GM18870 (cell line): ENCODE measurements around the gene NHS.

Experiments
- ATAC-seq: cut with Tn5 transposase; IDR thresholded peaks from one replicate; pipeline ENCODE4 v1.9.1; 2021; ENCODE audit warnings: moderate library complexity; ENCODE audit not compliant: unreplicated experiment

Gene NHS

GRCh38 chrX:17707731-17708130 lies 332.7 kb downstream of the NHS start:
- no peak for ATAC-seq

- ATAC-seq, result no peak
These were observed 335.9 kb downstream of the NHS start for GRCh38 chrX:17710871-17711301.

DNA sequence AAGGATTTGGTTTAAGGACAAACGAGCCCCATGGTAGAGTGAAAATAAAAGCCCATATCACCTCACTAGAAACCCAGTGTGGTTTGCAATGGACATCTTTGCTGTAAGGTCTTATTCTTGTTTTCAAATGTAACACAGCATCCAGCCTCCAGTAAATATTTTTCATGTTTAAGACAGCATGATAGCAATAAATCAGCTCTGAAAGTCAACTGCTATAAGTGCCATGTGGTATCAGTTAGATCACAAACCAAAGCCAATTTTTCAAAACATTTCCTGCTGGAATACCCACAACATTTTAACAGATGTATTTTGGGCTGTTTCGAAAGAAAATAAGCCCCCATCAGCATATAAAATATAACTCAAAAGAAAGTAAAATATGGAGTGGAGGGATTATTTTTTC lies 338.3 kb downstream of the NHS start:
- ATAC-seq, result no peak

- ATAC-seq, result no peak
These were observed 343.7 kb downstream of the NHS start for GRCh38 chrX:17718649-17719165.

- ATAC-seq, result no peak
These were observed 344.7 kb downstream of the NHS start for GRCh38 chrX:17719711-17720110.

DNA sequence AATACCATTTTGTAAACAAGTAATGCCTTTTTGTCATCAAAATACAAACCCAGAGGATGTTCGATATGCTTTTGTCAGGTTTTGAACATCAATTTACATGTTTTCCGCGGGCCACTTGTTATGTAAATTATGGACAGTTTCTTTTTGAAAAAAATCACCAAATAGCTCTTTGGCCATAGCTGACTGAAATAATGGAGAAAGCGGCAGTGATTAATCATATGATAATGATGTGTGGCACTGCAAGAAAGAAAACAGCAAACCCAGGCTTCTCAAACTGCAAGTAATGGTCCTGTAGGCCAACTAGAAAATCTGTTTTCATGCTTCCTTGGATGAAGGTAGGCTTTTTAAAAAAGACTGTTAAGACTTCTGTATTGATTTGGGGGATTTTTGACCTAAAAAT lies 346.7 kb downstream of the NHS start:
- no peak for ATAC-seq

DNA sequence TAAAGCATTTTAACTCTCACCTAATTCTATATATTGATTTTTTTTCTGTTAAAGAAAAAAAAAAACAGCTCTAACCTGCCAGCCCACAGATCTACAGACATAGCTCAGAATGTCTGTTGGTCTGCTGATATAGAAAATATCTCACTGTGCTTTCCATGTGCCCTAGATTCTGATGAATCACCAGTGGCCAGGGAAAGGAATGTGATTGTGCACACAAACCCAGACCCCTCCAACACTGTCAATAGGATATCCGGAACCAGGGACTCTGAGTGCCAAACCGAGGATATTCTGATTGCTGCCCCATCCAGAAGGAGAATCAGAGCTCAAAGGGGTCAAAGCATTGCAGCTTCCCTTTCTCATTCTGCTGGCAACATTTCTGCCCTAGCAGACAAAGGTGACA lies 350.2 kb downstream of the NHS start:
- ATAC-seq, result no peak

DNA sequence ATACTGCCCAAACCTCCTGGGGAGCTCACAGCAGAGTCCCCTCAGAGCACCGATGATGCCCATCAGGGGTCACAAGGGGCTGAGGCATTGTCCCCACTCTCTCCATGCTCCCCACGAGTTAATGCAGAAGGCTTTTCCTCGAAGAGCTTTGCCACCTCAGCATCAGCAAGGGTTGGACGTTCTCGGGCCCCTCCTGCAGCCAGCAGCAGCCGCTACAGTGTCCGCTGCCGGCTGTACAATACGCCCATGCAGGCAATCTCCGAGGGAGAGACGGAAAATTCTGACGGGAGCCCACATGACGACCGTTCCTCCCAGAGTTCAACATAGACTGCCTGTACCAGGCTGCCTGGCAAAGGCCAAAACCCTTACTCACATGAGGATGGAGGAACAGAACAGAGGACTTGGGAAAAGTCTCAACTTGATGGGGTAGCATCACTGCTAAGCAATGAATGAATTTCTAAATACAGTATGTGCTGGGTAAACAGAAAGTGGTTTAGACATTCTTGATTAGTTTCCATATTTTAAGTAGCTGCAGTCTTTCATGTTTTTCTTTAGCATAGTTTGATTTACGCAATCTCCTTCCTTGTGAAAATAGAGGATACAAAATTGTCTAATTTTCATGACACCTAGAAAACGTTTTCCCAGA lies 357.3 kb downstream of the NHS start:
- no peak for ATAC-seq

DNA sequence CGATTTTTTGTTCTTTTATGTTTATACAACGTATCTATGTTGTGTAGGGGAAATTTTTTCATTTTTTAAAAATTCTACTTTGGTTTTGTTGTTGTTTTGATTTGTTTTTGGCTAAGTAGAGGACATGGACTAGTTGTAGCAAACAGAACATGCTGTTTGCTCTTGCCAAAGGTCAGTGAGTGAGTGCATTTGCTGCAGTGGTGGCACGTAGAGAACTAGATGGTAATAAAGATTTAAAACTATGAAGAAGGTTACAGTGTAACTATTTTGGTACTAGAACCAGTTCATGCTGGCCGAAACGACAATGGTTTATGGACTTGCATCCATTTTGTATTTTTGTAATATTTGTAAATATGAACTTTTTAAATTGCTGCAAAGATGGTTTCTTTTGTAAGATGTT lies 360.4 kb downstream of the NHS start:
- ATAC-seq, result no peak

- no peak for ATAC-seq
These were observed 361.5 kb downstream of the NHS start for GRCh38 chrX:17736478-17736855.

- peak; percentile 62 for ATAC-seq
These were observed 362.1 kb downstream of the NHS start, which contains the start of gene SCML1 for GRCh38 chrX:17736856-17737709. Gene SCML1, plus strand, starts transcription at chrX:17737493. Its CDS starts 6,694 bp downstream, at chrX:17744187.

GRCh38 chrX:17737710-17737985 lies 362.6 kb downstream of the NHS start:
- ATAC-seq, result no peak

GRCh38 chrX:17737986-17738713 lies 363.1 kb downstream of the NHS start:
- no peak for ATAC-seq

DNA sequence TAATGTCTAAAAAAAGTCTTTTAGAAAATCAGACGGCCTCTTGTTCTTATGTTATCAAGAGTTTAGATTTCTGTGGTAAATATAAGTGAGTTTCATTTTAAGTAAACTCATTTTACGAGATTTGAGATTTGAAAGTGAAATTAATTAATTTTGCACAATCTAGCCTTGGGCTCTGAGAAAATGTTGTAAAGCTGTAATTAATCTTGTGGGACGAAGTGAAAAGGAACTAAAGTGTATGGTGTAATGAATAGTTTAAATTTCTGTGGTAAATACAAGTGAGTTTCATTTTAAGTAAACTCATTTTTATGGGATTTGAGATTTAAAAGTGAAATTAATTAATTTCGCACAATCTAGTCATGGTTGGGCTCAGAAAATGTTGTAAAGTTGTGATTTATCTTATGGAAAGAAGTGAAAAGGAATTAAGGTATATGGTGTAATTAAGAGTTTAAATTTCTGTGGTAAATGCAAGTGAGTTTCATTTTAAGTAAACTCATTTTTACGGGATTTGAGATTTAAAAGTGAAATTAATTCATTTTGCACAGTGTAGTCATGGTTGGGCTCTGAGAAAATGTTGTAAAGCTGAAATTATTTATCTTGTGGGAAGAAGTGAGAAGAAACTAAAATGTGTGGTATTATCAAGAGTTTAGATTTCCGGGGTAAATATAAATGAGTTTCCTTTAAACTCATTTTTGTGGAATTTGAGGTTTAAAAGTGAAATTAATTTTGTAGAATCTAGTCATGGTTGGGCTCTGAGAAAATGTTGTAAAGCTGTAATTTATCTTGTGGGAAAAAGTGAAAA lies 363.9 kb downstream of the NHS start:
- ATAC-seq, result no peak

DNA sequence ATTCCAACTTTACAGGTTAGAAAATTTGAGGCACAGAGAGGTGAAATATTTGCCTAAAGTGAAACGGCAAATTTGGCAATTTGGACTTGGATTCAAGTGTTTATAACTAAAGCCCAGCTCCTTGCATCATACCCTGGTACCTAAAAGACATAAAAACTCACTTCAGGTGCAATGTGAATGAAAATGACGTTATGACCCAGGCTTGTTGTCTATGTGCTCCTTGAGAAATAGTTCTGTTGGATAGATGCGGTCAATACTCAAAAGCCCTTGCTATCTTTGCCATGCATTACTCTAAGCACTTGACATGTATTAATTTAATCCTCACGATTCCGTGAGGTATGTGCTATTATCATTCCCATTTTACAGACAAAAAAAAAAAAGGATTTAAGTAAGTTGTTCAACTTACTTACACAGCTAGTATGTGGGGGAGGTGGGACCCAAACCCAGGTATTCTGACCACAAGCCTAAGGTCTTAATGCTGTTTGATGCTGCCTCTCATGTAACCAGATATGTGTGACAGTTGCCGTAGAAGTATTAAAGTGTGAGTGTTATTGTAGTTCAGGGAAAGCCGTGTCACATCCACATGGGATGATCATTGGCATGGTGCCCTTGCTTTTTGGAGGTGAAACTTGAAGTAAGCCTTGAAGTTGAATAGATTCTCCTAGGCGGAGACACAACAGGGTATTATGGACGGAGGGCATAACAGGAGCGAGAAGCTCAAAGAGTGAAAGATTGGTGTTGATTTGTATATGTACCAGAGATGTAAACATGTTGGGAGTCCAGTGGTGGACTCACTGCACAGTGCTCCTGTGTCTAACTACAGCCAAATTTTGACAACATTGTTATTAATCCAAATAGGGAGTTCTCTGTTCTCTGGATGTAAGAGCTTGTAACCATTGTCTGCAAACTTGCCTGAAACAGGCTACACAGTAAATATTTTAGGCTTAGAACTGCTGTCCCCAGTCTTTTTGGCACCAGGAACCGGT lies 365.4 kb downstream of the NHS start:
- ATAC-seq, result no peak

DNA sequence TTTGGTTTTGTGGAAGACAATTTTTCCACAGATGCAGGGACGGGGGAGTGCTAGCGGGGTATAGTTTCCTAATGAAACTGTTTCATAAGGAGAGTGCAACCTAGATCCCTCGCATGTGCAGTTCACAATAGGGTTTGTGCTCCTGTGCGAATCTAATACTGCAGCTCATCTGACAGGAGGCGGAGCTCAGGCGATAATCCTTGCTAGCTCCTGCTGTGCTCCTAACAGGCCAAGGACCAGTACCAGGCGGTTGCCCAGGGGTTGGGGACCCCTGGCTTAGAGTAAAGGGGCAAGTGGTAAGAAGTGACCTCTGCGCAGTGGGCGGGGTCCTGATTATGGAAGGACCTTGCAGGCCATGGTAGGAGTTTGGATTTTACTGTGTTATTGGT lies 366.1 kb downstream of the NHS start:
- ATAC-seq, result no peak

GRCh38 chrX:17743913-17744312 lies 368.9 kb downstream of the NHS start:
- ATAC-seq, result no peak

DNA sequence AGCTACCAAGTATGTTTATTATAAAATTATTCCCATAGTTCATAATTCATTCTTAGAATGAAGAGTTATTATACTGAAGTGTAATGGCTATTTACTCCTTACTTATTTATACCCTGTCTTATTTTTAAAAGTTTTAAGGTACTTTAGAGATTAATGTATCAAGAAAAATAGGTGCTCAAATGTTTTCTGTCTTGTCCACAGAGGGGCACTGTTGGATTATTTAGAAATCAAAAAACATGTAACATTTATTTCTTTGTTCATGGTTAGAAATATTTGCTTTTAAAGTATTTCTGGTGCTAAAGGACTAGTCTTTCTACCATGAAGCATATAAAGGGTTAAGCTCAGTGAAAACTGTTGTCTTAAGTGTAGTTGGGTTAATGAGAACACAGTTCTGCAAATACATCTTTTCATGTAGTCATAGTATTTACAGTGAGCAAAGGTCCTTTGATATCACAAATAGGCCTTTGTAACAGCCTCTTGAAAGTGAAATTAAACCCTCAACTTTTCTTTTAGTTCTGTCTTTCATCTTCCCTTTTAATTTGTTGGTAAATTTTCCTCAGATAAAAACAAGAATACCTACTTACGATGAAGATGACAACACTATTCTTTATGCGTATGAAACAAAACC lies 370.0 kb downstream of the NHS start:
- ATAC-seq, result no peak

GRCh38 chrX:17747692-17748091 lies 372.7 kb downstream of the NHS start:
- ATAC-seq, result no peak
